T-helper 9 cell (primary cell): ENCODE results near the gene HSFX1.
"Not testable (repeated sequence)": the region's sequence is repeated elsewhere in the genome, so short reads cannot be mapped to it uniquely, and the experiment has no call there.

ENCODE experiments used
- DNase-seq: peaks from one replicate; pipeline ENCODE4 v3.0.0-alpha.2; 2020
- total RNA-seq, 2 donors: gene quantifications; one replicate each; lab custom pipeline; 2026; lab: John Stamatoyannopoulos, UW

Gene HSFX1, protein sequence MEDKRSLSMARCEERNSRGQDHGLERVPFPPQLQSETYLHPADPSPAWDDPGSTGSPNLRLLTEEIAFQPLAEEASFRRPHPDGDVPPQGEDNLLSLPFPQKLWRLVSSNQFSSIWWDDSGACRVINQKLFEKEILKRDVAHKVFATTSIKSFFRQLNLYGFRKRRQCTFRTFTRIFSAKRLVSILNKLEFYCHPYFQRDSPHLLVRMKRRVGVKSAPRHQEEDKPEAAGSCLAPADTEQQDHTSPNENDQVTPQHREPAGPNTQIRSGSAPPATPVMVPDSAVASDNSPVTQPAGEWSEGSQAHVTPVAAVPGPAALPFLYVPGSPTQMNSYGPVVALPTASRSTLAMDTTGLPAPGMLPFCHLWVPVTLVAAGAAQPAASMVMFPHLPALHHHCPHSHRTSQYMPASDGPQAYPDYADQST
- total RNA-seq, result 0 to 0.21 reads per million in 2 donors

DNA sequence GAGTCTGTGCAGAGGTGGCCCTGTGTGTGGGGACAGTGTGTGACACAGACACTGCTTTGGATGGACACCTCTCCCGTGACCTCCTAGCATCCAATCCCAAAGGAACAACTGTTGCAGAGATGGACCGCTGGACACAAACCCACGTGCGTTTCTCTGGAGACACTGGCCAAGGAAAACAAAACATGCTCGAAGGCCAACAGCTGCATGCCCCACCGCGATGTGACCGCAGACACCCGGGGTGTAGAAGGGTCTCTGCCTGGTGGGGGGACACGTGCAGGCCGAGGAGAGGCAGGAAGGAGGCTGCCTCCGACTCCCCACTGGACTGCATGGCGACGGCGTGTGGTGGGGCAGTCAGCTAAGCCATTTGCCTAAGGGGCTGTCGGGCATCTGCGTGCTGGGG is at the start of gene HSFX1:
TSS of gene HSFX1 (plus strand) at position 301 of the 400 bp plus-strand sequence. CDS start 614 bp downstream, outside the sequence.
- not testable (repeated sequence) for DNase-seq

- not testable (repeated sequence) for DNase-seq
These were observed 46.6 kb upstream of the HSFX1 start for GRCh38 chrX:149727308-149727707.

DNA sequence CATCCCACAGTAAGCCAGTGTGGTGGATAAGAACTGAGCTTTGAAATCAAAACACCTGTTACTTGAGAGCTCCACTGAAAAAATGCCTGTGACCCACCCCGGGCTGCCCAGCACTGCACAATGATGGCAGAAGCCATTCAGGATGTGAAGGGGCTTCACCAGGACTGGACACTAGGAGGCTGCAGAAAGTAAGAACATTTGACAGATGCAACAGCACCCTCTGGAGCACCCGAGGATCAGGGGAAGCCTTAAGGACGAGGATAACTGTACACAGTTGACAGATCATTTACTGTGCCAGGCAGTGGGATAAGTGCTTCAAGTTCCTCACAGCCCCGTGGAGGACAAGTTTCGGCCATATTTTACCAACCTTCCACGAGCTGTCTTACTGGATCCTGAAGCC is 31.6 kb upstream of the HSFX1 start:
- not testable (repeated sequence) for DNase-seq

- not testable (repeated sequence) for DNase-seq
These were observed 27.4 kb upstream of the HSFX1 start for GRCh38 chrX:149746390-149747007.

DNA sequence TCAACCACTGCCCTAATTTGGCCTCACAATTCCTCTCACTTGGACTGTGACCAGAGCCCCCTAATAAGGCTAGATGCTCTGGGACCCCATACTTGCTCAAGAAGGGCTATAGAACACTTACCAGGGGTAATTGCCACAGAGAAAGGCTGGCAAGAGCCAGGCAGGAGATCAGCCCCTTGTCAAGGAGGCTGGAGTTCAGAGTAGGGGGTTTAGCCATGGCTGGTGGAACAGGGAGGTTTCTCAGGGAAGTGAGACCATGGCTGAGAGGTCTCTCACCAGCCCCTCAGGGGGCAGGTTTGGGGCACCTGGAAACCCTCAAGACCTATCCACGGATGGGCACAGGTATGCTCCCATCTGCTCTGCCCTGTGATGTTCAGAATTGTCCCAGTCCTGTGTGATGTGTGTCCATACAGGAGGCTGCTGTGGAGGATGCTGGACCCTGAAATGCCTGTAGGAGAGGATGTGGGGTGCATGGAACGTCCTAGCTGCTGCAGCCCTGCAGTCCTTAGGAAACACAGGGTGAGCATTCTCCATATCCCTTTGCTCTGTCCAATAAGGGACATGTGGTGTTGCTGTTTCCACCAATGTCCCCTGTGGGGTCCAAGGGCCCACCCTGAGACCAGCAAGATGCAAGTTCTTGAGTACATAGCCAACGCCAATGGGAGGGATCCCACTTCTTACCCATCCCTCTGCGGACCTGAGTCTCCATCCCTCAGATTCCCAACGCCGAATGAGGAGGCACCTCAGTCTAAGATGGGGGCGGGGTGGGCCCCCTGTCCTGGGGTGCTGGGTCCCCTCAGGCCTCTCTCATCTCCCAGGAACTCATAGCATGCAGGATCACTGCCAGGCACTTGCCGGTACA is 16.4 kb upstream of the HSFX1 start:
- DNase-seq, result no peak

GRCh38 chrX:149758068-149758714 is 15.7 kb upstream of the HSFX1 start:
- no peak for DNase-seq

GRCh38 chrX:149758715-149759078 is 15.2 kb upstream of the HSFX1 start:
- not testable (repeated sequence) for DNase-seq

GRCh38 chrX:149759824-149760223 is 14.0 kb upstream of the HSFX1 start:
- no peak for DNase-seq

DNA sequence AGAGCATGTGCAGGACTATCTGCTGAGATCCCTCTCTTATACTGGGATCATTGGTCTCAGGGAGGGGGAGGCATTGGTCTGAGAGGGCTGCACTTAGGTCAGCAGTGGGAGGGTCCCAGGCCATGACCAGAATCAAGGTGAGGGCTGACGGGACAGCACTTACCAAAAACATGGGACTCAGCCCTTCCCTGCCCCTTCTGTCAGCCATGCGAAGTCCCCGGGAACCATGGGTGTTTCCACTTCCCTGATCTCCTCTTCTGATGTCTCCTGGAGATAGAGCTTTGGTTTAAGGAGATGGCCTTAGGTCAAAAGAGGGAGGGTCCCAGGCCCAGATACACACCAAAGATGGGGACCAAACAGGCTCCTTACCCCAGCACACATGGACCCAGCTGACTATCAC is 12.9 kb upstream of the HSFX1 start:
- DNase-seq, result no peak

- DNase-seq, result not testable (repeated sequence)
These were observed 11.8 kb upstream of the HSFX1 start for GRCh38 chrX:149761858-149762674.

DNA sequence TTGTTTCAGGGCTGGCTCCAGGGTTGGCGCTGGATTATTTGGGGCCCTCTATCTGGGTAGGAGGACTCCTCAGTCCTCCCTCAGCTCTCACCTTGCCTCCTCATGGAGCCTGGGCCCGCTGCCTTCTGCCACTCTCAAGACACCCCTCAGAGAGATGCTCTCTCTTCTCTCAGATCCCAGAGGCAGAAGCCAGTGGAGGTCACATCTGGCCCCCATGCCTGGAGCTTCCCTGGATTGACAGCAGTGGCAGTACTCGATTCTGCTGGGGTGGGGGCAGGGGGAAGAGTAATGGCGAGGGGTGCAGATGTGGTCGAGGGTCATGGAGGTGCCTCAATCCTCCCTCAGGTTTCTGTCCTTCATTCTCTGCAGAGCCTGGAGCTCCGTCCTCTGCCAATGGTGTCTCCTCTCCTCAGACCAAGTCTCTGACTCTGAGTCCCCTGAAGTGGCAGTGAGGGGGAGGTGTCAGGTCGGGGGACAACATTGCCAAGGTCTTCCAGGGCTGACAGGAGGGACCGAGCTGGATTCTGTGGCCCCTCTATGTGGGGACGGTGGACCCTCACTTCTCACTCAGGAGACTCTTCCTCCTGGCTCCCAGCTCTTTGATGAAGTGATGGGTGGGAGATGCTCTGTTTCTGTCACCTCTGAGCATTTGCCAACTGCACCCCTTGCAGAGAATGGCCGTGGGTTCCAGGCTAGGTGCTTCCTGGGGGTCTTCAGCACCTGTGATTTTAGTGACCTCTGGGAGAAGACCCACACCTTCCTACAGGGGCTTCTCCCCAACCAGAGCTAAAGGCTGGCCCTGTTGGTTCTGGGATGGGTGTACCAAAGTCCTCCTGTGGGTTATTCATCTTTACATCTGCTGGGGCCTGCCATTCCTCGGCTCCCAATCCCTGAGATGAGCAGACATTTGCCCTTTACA is 10.9 kb upstream of the HSFX1 start:
- DNase-seq, result no peak

DNA sequence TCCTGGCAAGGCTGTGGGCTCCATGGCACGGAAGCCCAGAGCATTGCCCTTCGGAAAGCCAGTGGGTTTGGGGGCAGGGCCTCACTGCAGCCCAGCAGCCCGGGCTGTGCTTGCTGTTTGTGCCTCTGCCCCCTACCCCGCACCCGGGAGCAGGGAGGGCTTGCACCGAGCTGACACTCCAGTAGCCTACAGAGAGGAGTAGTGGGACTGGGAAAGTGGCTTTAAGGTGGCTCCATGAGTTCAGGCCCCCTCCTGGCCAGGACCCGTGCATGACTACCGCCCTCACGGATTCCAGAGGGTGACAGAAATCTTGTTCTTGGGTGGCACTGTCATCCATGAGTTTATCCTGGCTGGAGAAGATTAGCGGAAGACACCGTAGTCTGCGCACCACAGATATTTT is 3.5 kb upstream of the HSFX1 start:
- not testable (repeated sequence) for DNase-seq

DNA sequence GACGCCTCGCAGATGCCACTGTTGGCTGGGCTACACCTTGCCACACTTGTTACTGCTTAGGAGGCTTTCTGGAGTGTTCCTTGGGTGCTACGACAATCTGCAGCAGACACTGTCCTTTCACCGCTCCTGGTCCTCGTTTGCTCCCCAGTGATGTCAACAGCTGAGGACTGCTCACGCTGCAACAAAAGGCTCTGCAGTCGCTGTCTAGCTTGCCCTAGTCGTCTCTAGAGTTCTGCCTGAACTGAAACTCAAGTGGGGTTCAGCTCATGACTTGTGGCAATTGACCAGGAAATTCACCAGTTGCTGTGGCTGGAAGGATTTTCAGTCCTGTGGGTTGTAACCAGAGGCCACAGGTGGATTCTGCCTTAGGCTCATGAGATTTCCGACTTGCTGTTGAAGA is 842 bp upstream of the HSFX1 start:
- DNase-seq, result not testable (repeated sequence)

GRCh38 chrX:149777999-149778398 is 4.1 kb downstream of the HSFX1 start:
- DNase-seq, result not testable (repeated sequence)

DNA sequence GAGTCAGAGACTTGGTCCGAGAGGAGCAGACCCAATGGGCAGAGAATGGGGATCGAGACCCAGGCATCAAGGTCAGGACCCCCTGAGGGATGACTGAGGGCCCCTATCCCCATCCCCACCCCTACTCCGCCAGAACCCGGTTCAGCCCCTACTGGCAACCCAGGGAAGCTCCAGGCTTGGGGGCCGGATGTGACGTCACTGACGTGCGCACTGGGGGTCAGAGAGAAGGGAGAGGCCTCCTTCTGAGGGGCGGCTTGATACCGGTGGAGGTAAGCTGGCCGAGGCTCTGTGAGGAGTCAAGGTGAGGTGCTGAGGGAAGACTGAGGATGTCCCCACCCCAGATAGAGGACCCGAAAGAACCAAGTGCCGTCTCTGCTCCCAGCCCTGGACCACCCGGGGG is 7.9 kb downstream of the HSFX1 start, which contains the start of gene MAGEA9:
TSS of gene MAGEA9 (plus strand) at position 204 of the 400 bp plus-strand sequence. CDS start 4,281 bp downstream, outside the sequence.
- DNase-seq, result not testable (repeated sequence)

DNA sequence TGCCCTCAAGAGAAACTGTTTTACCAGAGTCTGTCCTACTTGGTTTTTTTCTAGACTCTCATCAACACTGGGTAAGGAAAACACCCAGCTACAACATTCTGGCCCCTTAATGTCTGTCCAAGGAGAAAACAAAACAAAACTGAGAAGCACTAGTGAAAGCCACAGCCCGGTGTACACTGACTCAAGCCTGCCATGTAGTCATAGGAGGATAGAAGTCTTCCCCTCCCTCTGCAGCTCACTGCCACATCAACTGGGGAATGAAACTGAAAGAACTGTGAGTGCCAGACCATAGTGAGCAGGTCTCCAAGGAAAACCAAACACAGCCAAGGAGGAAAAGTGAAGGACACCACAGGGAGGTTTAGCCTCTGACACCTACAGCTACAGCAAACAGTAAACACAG is 21.7 kb downstream of the HSFX1 start:
- DNase-seq, result not testable (repeated sequence)

DNA sequence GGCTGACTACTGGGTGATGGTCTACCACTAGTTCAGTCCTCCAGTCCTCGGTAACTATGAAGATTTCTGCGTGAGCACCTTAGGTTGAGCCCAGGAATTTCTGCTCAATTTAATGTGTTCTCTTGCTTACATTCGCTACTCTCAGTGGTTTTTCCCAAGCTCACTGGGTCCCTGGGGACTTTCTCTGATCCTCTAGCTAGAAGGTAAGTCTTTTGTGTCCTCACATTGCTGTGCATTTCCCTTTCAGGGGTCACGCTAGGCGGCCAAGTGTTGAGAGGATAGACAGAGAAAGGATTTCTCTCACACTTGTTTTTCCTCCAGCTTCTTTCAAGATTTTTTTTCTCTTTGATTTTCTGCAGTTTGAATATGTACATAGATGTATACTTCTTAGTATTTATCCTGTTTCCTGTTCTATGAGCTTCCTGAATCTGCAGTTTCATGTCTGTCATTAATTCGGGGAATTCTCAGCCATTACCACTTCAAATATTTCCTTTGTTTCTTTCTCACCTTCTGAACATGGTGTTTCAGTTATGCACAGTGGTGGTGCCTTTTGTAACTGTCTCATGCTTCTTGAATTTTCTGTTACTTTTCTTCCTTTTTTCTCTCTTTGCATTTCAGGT is 25.3 kb downstream of the HSFX1 start:
- DNase-seq, result no peak

DNA sequence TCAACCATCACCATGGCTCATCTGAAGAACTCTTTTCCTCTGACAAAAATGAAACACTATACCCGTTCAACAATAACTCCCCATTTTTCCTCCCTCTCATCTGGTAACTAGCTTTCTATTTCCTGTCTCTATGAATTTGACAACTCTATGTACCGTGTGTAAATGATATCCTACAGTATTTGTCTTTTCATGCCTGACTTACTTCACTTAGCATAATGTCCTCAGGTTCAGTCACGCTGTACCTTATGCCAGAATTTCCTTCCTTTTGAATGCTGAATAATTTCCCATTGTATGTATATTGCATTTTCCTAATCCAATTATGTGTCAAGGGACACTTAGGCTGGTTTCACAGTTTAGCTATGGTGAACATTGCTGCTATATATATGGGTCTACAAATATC is 26.1 kb downstream of the HSFX1 start:
- no peak for DNase-seq

GRCh38 chrX:149803458-149804062 is 29.7 kb downstream of the HSFX1 start:
- DNase-seq, result no peak
